Neural progenitor cell (in vitro differentiated cells): ENCODE data around the gene OR52E5. TPM values are rescaled to one million over a fixed set of nuclear protein-coding genes. Genes with fewer than 3 reads are reported as not detected.

Source experiments
- DNase-seq: peaks from one replicate; pipeline ENCODE4 v3.0.0-alpha.2; 2016; ENCODE audit warnings: low spot score
- H2AFZ ChIP-seq: fragments of 200-600 bp; sonication (generic); replicated peaks from 2 replicates; pipeline ENCODE4 v1.6.1; 2016; ENCODE audit warnings: antibody characterized with exemption
- H3F3A ChIP-seq: fragments of 200-600 bp; sonication (generic); 2 replicates; pipeline ENCODE4 v1.6.1; 2016; ENCODE audit warnings: antibody characterized with exemption, low read depth
- H3K27ac ChIP-seq: fragments of 200-600 bp; sonication (generic); 2 replicates; pipeline ENCODE4 v1.5.1; 2016; ENCODE audit warnings: mild to moderate bottlenecking
- H3K27me3 ChIP-seq: fragments of 200-600 bp; sonication (generic); 2 replicates; pipeline ENCODE4 v1.6.1; 2016; ENCODE audit warnings: mild to moderate bottlenecking, moderate library complexity
- H3K36me3 ChIP-seq: fragments of 200-600 bp; sonication (generic); 2 replicates; pipeline ENCODE4 v1.5.1; 2016
- H3K4me1 ChIP-seq: fragments of 200-600 bp; sonication (generic); 2 replicates; pipeline ENCODE4 v1.6.1; 2016; ENCODE audit warnings: mixed run types
- H3K4me2 ChIP-seq: fragments of 200-600 bp; sonication (generic); 2 replicates; pipeline ENCODE4 v1.6.1; 2016
- H3K4me3 ChIP-seq: fragments of 200-600 bp; sonication (generic); 2 replicates; pipeline ENCODE4 v1.5.1; 2016
- H3K79me2 ChIP-seq: fragments of 200-600 bp; sonication (generic); 2 replicates; pipeline ENCODE4 v1.6.1; 2016; ENCODE audit warnings: low read depth
- H3K9ac ChIP-seq: fragments of 200-600 bp; sonication (generic); 2 replicates; pipeline ENCODE4 v1.6.1; 2016
- H3K9me3 ChIP-seq: fragments of 200-600 bp; sonication (generic); 2 replicates; pipeline ENCODE4 v1.5.1; 2016; ENCODE audit warnings: low read depth
- H4K20me1 ChIP-seq: fragments of 200-600 bp; sonication (generic); 2 replicates; pipeline ENCODE4 v1.6.1; 2016; ENCODE audit warnings: low read depth
- H3K27ac Mint-ChIP-seq: 3 replicates; pipeline ENCODE4 v1.8.0; 2021; ENCODE audit warnings: mixed read lengths
- H3K27me3 Mint-ChIP-seq: 2 replicates; pipeline ENCODE4 v1.8.0; 2022; ENCODE audit warnings: low read depth, mild to moderate bottlenecking, inconsistent platforms, moderate library complexity, mixed read lengths; ENCODE audit not compliant: insufficient read depth
- H3K36me3 Mint-ChIP-seq: 3 replicates; pipeline ENCODE4 v1.8.0; 2021; ENCODE audit warnings: mixed read lengths
- H3K4me1 Mint-ChIP-seq: 3 replicates; pipeline ENCODE4 v1.8.0; 2021; ENCODE audit warnings: mixed read lengths
- H3K4me3 Mint-ChIP-seq: 3 replicates; pipeline ENCODE4 v1.8.0; 2021; ENCODE audit warnings: mild to moderate bottlenecking, moderate library complexity, mixed read lengths
- H3K9me3 Mint-ChIP-seq: 3 replicates; pipeline ENCODE4 v1.8.0; 2020; ENCODE audit warnings: mixed read lengths
- EZH2 ChIP-seq: fragments of 200-600 bp; sonication (generic); IDR thresholded peaks from 2 replicates; pipeline ENCODE4 v1.6.1; 2017; ENCODE audit warnings: antibody characterized with exemption, mild to moderate bottlenecking, moderate library complexity
- EZH2phosphoT487 ChIP-seq: fragments of 200-600 bp; sonication (generic); IDR thresholded peaks from 2 replicates; pipeline ENCODE4 v1.6.1; 2017; ENCODE audit warnings: antibody characterized with exemption
- total RNA-seq: library from RNA; depleted of rRNA; stranded (reverse); fragments of >200 nt; gene quantifications from 2 replicates; pipeline ENCODE4 v1.2.3, GENCODE V29; 2015; ENCODE audit warnings: low replicate concordance
- TF ChIP-seq, protein P1 (sequence below): fragments of 200-600 bp; sonication (generic); IDR thresholded peaks from 2 replicates; pipeline ENCODE4 v1.5.1; 2017; ENCODE audit warnings: antibody characterized with exemption, mild to moderate bottlenecking

The OR52E5 gene
- total RNA-seq, 1 donor from 2014 or later, result not detected

DNA sequence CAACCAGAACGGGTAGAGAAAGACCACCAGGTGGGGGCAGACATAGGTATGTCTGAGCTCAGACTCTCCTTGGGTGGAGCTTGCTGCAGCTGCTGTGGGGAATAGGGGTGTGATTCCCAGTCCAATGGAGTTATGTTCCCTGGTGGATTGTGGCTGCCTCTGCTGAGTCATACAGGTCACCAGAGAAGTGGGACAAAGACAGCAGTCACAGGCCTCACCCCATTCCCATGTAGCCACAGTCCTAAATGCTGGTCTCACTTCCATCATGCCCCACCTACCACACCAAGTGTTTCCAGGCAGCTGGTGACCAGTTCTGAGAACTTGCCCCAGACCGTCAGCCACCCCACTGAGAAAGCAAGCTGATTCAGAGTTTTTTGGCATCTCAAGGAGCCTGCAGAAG lies 17.5 kb downstream of the OR52E5 start:
- H3K4me3 ChIP-seq, result no peak overlapping the region
- no peak for TF ChIP-seq EZH2
- TF ChIP-seq, protein P1, sequence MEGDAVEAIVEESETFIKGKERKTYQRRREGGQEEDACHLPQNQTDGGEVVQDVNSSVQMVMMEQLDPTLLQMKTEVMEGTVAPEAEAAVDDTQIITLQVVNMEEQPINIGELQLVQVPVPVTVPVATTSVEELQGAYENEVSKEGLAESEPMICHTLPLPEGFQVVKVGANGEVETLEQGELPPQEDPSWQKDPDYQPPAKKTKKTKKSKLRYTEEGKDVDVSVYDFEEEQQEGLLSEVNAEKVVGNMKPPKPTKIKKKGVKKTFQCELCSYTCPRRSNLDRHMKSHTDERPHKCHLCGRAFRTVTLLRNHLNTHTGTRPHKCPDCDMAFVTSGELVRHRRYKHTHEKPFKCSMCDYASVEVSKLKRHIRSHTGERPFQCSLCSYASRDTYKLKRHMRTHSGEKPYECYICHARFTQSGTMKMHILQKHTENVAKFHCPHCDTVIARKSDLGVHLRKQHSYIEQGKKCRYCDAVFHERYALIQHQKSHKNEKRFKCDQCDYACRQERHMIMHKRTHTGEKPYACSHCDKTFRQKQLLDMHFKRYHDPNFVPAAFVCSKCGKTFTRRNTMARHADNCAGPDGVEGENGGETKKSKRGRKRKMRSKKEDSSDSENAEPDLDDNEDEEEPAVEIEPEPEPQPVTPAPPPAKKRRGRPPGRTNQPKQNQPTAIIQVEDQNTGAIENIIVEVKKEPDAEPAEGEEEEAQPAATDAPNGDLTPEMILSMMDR, result no peak
- no peak for TF ChIP-seq EZH2phosphoT487
- H3F3A ChIP-seq, result no peaks in the 10 kb centered on the region
- H3K27ac ChIP-seq, result no peak overlapping the region
- Mint-ChIP-seq H3K27ac (no peak overlapping the region), H3K9me3 (peaks cover 3% of the 10 kb centered on the region), H3K36me3 (no peaks in the 10 kb centered on the region), H3K27me3 (no peaks in the 10 kb centered on the region), H3K4me1 (no peaks in the 10 kb centered on the region), H3K4me3 (no peak overlapping the region)
- no peaks in the 10 kb centered on the region for H3K79me2 ChIP-seq
- H3K9ac ChIP-seq, result no peak overlapping the region
- H3K9me3 ChIP-seq, result peaks cover 5% of the 10 kb centered on the region
- no peaks in the 10 kb centered on the region for H3K36me3 ChIP-seq
- DNase-seq, result no peak
- no peak overlapping the region for H3K4me2 ChIP-seq
- H3K4me1 ChIP-seq, result no peaks in the 10 kb centered on the region
- no peaks in the 10 kb centered on the region for H4K20me1 ChIP-seq
- no peak overlapping the region for H2AFZ ChIP-seq
- no peaks in the 10 kb centered on the region for H3K27me3 ChIP-seq

DNA sequence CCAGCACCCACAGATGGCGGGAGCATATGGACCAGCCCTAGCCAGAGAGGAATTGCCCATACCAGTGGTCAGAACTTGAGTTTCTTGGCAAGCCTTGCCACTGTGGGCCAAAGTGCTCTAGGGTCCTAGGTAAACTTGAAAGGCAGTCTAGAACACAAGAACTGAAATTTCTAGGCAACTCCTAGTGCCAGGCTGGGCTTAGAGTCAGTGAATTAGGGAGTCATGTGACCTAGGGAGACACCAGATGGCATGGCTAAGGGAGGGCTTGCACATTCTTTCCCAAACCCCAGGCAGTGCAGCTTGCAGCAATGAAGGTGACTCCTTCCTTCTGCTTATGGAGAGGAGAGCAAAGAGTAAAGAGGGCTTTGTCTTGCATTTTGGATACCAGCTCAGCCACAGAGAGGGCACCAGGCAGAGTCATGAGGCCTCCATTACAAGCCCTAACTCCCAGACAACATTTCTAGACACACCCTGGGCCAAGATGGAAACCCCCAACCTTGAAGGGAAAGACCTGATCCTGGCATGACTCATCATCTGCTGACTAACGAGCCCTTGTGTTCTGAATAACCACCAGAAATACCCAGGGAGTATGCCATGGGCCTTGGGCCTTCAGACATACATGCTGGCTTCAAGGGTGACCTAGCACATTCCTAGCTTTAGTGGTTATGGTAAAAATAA lies 29.9 kb downstream of the OR52E5 start:
- Mint-ChIP-seq H3K9me3 (peaks cover 5% of the 10 kb centered on the region), H3K36me3 (no peaks in the 10 kb centered on the region)

DNA sequence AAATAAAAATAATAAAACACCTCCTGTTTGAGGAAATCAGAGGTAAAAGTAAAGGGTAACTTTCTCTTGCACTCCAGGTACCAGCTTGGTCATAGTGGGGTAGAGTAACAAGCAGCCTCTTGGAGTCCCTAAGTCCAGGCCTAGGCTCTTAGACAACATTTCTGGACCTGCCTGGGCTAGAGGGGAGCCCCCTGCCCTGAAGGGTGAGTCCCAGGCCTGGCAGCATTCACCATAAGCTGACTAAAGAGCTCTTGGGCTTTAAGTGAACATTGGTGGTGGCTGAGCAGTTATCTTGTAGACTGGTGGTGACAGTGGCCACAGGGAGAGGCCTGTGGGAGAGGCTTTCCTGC lies 30.4 kb downstream of the OR52E5 start:
- Mint-ChIP-seq H3K27ac (no peak overlapping the region), H3K9me3 (peaks cover 8% of the 10 kb centered on the region), H3K4me1 (no peaks in the 10 kb centered on the region), H3K4me3 (no peak overlapping the region), H3K36me3 (no peaks in the 10 kb centered on the region), H3K27me3 (peaks cover 3% of the 10 kb centered on the region)
- Histone ChIP-seq H3K36me3 (no peaks in the 10 kb centered on the region), H3K27me3 (no peaks in the 10 kb centered on the region), H3K4me1 (no peaks in the 10 kb centered on the region), H3K4me2 (no peak overlapping the region), H3K4me3 (no peak overlapping the region), H3K79me2 (no peaks in the 10 kb centered on the region), H2AFZ (no peak overlapping the region), H3K27ac (no peak overlapping the region), H3F3A (no peaks in the 10 kb centered on the region), H3K9ac (no peak overlapping the region), H3K9me3 (no peaks in the 10 kb centered on the region), H4K20me1 (no peaks in the 10 kb centered on the region)
- DNase-seq, result no peak
- TF ChIP-seq, protein P1, result no peak
- TF ChIP-seq EZH2 (no peak), EZH2phosphoT487 (no peak)

More for the DNA sequence above, 29.9 kb downstream of the OR52E5 start:
- no peaks in the 10 kb centered on the region for H3K36me3 ChIP-seq
- H3K4me1 Mint-ChIP-seq, result no peaks in the 10 kb centered on the region
- H3K9me3 ChIP-seq, result no peaks in the 10 kb centered on the region
- no peak overlapping the region for H2AFZ ChIP-seq
- H3K4me3 ChIP-seq, result no peak overlapping the region
- no peak for DNase-seq
- H3K27ac Mint-ChIP-seq, result no peak overlapping the region
- H3K79me2 ChIP-seq, result no peaks in the 10 kb centered on the region
- no peaks in the 10 kb centered on the region for H3K27me3 ChIP-seq
- H3K4me1 ChIP-seq, result no peaks in the 10 kb centered on the region
- no peaks in the 10 kb centered on the region for H3F3A ChIP-seq
- TF ChIP-seq, protein P1, result no peak
- TF ChIP-seq EZH2 (no peak), EZH2phosphoT487 (no peak)
- H3K9ac ChIP-seq, result no peak overlapping the region
- no peaks in the 10 kb centered on the region for H4K20me1 ChIP-seq
- H3K27me3 Mint-ChIP-seq, result peaks cover 3% of the 10 kb centered on the region
- no peak overlapping the region for H3K27ac ChIP-seq
- no peak overlapping the region for H3K4me3 Mint-ChIP-seq
- no peak overlapping the region for H3K4me2 ChIP-seq
